ENCODE measurements around the gene LCE7A.

LCE7A gene

GRCh38 chr1:152880316-152880715 is 20.5 kb downstream of the LCE7A start:
- DNase-seq (ENCODE audit: low spot score) = no peak

- DNase-seq (ENCODE audit: low spot score) = no peak
Observed at GRCh38 chr1:152880907-152881306, 21.1 kb downstream of the LCE7A start.

- DNase-seq (ENCODE audit: low spot score) = no peak
Observed at GRCh38 chr1:152884085-152884484, 24.3 kb downstream of the LCE7A start.

DNA sequence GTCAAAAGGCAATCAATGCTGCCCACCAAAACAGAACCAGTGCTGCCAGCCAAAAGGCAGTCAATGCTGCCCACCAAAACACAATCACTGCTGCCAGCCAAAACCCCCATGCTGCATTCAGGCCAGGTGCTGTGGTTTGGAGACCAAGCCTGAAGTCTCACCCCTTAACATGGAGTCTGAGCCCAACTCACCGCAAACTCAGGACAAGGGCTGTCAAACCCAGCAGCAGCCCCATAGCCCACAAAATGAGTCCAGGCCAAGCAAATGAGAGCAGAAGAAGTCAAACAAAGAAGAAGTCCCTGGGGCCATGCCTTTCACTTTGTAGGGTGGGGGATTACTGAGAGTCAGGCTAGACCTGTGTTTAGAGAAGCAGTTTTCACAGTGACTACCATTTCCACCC is 24.7 kb downstream of the LCE7A start:
- DNase-seq (ENCODE audit: low spot score) = no peak

DNA sequence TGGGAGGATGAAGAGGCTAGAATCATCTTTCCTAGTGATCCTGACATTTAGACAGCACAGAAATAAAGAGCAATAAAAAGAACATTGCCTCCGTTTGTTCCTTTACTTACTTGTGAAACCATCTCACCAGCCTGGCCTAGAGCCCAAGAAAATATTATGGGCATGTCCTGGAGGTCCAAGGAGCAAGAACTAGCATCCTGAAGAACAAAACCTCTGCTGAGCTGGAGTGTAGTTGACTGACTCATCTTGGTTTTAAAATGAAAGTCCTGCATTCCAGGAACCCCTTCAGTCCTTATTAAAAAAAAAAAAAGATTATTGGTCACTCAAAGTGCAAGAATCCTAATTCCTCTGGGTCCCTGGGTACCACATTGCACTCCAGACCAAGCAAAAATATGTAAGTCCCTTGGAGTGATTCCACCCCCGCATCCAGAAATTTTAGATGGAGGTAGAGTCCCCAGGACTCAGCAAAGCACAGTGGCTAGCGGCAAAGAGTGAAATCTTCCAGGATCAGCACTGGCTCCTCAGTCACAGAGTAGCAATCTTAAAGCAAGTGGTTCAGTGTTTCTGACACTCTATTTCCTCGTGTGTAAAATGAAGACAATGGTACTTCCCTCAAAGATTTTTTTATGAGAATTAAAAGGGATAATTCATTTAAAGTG is 25.3 kb downstream of the LCE7A start:
- no peak for DNase-seq (ENCODE audit: low spot score)

- no peak for DNase-seq (ENCODE audit: low spot score)
Observed at GRCh38 chr1:152886085-152886484, 26.3 kb downstream of the LCE7A start.

GRCh38 chr1:152886758-152887409 is 27.1 kb downstream of the LCE7A start:
- DNase-seq (ENCODE audit: low spot score) = no peak

DNA sequence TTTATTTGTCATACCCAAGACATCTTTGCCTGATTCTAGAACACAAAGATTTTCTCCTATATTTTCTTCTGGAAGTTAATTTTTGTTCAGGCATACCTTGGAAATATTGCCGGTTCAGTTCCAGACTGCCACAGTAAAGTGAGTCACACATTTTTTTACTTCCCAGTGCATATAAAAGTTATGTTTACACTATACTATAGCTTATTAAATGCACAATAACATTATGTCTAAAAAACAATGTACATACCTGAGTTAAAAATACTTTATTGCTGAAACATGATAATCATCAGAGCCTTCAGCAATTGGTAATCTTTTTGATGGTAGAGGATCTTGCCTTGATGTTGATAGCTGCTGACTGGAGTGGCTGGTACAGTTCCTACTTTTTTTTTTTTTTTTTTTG is 28.3 kb downstream of the LCE7A start:
- no peak for DNase-seq (ENCODE audit: low spot score)

DNA sequence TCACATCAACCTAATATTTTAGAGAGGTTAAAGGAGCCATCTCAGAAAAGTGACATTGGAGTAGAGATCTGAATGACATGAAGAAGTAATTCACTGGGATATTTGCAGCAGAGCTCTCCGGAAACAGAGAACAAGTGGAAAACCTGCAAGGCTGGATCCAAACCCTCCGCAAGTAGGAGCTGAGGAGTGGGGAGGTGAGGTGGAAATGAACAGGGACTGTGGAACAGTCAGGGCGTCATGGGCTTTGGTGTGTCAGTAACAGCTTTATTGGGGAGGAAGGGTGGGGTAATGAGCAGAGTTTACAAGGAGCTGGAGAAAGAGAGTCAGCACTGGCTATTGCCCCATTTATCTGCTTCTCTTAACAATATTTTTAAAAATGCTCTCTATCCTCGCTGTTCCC is 39.2 kb downstream of the LCE7A start:
- no peak for DNase-seq (ENCODE audit: low spot score)

- DNase-seq (ENCODE audit: low spot score) = no peak
Observed at GRCh38 chr1:152899883-152900282, 40.1 kb downstream of the LCE7A start.

GRCh38 chr1:152901631-152902030 is 41.8 kb downstream of the LCE7A start:
- DNase-seq (ENCODE audit: low spot score) = no peak

DNA sequence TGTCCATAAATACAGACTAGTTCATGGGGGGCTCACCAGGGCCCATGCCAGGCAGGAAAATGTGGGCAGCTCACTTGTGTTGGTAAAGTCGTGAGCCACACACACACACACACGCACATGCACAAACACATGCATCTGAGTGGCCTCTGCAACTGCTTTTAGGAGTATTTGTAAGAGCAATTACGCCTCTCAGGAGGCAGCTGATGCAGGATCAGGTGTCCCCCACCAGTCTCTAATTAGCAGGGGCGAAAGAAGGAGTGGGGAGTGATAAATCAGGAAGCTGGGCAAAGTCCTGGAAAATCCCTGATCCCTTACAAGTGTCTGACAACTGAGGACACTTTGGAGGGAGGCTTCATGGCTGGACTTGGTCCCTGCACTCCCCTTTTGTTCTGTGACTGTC is 42.8 kb downstream of the LCE7A start:
- no peak for DNase-seq (ENCODE audit: low spot score)

GRCh38 chr1:152904688-152905440 is 45.1 kb downstream of the LCE7A start:
- no peak for DNase-seq (ENCODE audit: low spot score)

DNA sequence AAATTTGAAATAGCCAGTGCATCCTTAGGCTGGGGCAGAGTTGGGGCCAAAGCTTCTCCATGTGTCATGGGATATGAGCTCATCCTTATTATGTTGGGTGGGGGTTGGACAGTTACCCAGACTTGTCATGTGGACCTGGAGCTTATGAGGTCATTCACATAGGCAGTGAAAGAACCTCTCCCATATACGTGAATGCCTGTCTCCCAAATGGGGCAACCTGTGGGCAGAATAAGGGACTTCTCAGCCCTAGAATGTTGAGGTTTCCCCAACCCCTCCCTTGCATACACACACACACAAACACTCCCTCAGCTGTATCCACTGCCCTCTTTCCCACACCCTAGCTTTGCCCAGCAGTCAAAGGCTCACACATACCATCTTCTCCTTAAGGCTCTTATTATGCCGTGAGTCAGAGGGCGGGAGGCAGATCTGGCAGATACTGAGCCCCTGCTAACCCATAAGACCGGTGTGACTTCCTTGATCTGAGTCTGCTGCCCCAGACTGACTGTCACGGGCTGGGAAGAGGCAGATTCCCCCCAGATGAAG is 46.3 kb downstream of the LCE7A start:
- no peak for DNase-seq (ENCODE audit: low spot score)

- DNase-seq (ENCODE audit: low spot score) = no peak
Observed at GRCh38 chr1:152907686-152908601, 48.1 kb downstream of the LCE7A start, which contains the start of gene IVL. Gene IVL, plus strand, starts transcription at chr1:152908546. Its CDS starts 1,252 bp downstream, at chr1:152909798.

GRCh38 chr1:152909206-152909605 is 49.4 kb downstream of the LCE7A start:
- DNase-seq (ENCODE audit: low spot score) = no peak

Data from CD4-positive, alpha-beta T cell treated with Interleukin-6 at 100 ng/mL for 8 hours (primary cell).